Peyer's patch (tissue), 4 donors: ENCODE data around the gene BICD1. TPM values are rescaled to one million over a fixed set of nuclear protein-coding genes. Genes with fewer than 3 reads are reported as not detected.

Source experiments
- DNase-seq, 3 donors: peaks; one replicate each; pipeline ENCODE4 v3.0.0-alpha.2; 2017 to 2019
- H3K27ac ChIP-seq, 4 donors: fragments of 200-600 bp; sonication (generic); one replicate each; pipeline ENCODE4 v1.5.1; 2016 to 2019
- H3K27me3 ChIP-seq, 2 donors: fragments of 200-600 bp; sonication (generic); one replicate each; pipeline ENCODE4 v1.5.1; 2019
- H3K36me3 ChIP-seq, 3 donors: fragments of 200-600 bp; sonication (generic); one replicate each; pipeline ENCODE4 v1.5.1; 2016 to 2019
- H3K4me1 ChIP-seq, 4 donors: fragments of 200-600 bp; sonication (generic); one replicate each; pipeline ENCODE4 v1.5.1; 2016 to 2019
- H3K4me3 ChIP-seq, 4 donors: fragments of 200-600 bp; sonication (generic); 1 replicate in 3 of 4; 2 replicates in 1 of 4; pipeline ENCODE4 v1.5.1; 2016 to 2019; ENCODE audit warnings: mild to moderate bottlenecking in 1 of 4
- H3K9me3 ChIP-seq, 4 donors: fragments of 200-600 bp; sonication (generic); one replicate each; pipeline ENCODE4 v1.5.1; 2016 to 2019; ENCODE audit warnings: mild to moderate bottlenecking in 1 of 4
- CTCF ChIP-seq, 6 experiments: fragments of 450-650 bp in 4 of 6; fragments of 200-600 bp in 2 of 6; sonication (generic) in 1 of 6; IDR thresholded peaks; one replicate each; pipeline ENCODE4 v1.5.1; 2017 to 2019; ENCODE audit warnings: antibody characterized with exemption in 6 of 6, mild to moderate bottlenecking in 3 of 6, moderate library complexity in 1 of 6
- POLR2A ChIP-seq, 2 donors: fragments of 450-650 bp; IDR thresholded peaks; one replicate each; pipeline ENCODE4 v1.5.1; 2017; ENCODE audit warnings: antibody characterized with exemption in 2 of 2, mild to moderate bottlenecking in 2 of 2, moderate library complexity in 2 of 2
- total RNA-seq, 4 donors: library from RNA; depleted of rRNA; stranded (reverse); fragments of >200 nt; gene quantifications; one replicate each; pipeline ENCODE4 v1.1.0, GENCODE V29; 2016

The BICD1 gene
- total RNA-seq, 4 donors from 2014 or later, result 3.5 to 39.6 (median 10.5) TPM

- Histone ChIP-seq H3K36me3 (no peaks in the 10 kb centered on the region), H3K27me3 (no peaks in the 10 kb centered on the region), H3K4me3 (no peak overlapping the region), H3K27ac (peak overlapping the region in 2 of 4 donors; percentile 6 to 42), H3K9me3 (no peaks in the 10 kb centered on the region), H3K4me1 (peaks cover 0 to 7% (median 2%) of the 10 kb centered on the region in 4 donors)
- peak in 1 of 3 donors; percentile 40 for DNase-seq
- no peak for TF ChIP-seq POLR2A (IDR thresholded peaks at IDR 0.05)
- peak in 1 of 6 experiments; percentile 1 for TF ChIP-seq CTCF (IDR thresholded peaks at IDR 0.05)
Measured at GRCh38 chr12:32134101-32134888, 27.6 kb downstream of the BICD1 start.

DNA sequence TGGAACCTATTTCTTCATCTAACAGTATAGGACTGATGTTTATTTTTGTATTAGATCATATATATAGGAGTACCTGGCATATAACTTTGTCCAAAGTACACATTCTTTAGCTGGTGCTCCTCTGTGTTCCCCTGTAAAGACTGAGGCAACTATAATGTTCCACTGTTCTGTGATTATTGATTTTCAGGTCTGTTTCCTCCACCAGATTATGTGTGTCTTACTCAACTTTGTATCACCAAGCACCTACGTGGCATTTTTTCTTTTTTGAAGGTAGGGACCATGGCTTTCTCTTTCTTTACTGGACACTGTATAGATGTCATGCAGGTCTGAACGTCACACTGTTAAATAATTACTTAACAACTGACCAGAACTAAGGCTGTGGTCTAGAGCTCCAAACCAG lies 29.3 kb downstream of the BICD1 start:
- no peaks in the 10 kb centered on the region for H3K27me3 ChIP-seq
- H3K27ac ChIP-seq, result no peak overlapping the region
- H3K4me1 ChIP-seq, result peaks cover 0 to 7% (median 2%) of the 10 kb centered on the region in 4 donors
- TF ChIP-seq POLR2A (IDR thresholded peaks at IDR 0.05) (no peak), CTCF (IDR thresholded peaks at IDR 0.05) (no peak)
- no peak overlapping the region for H3K4me3 ChIP-seq
- H3K36me3 ChIP-seq, result no peaks in the 10 kb centered on the region
- no peaks in the 10 kb centered on the region for H3K9me3 ChIP-seq
- DNase-seq, result no peak

DNA sequence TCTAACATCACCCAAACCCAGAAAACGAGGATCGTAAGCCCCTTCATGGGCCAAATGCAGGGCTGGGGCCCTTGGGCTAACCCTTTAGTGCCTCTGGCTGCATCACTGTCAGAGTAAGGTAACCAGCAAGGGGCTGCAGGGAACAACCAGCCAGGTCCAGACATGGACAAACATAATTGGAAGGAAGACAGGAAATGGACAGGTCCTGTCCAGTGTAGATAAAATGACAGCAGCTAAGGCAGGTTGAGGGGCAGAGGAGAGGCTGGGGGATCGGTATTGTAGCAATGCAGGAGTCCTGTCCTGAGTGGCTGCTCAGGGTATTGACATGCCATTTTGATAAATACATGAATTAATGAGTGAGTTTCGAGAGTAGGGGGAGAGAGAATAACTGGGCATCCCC lies 29.8 kb downstream of the BICD1 start:
- Histone ChIP-seq H3K4me1 (peaks cover 0 to 7% (median 2%) of the 10 kb centered on the region in 4 donors), H3K9me3 (no peaks in the 10 kb centered on the region), H3K27me3 (no peaks in the 10 kb centered on the region), H3K27ac (no peak overlapping the region), H3K36me3 (no peaks in the 10 kb centered on the region), H3K4me3 (no peak overlapping the region)
- TF ChIP-seq CTCF (IDR thresholded peaks at IDR 0.05) (no peak), POLR2A (IDR thresholded peaks at IDR 0.05) (no peak)
- no peak for DNase-seq

GRCh38 chr12:32139064-32139421 lies 32.4 kb downstream of the BICD1 start:
- H3K4me3 ChIP-seq, result peak overlapping the region; percentile 18 to 34 (median 20)
- H3K4me1 ChIP-seq, result peaks cover 0 to 7% (median 2%) of the 10 kb centered on the region in 4 donors
- H3K27ac ChIP-seq, result peak overlapping the region; percentile 18 to 77 (median 51)
- H3K36me3 ChIP-seq, result no peaks in the 10 kb centered on the region
- DNase-seq, result peak in 2 of 3 donors; percentile 76 to 79
- TF ChIP-seq POLR2A (IDR thresholded peaks at IDR 0.05) (no peak), CTCF (IDR thresholded peaks at IDR 0.05) (no peak)
- no peaks in the 10 kb centered on the region for H3K9me3 ChIP-seq
- no peaks in the 10 kb centered on the region for H3K27me3 ChIP-seq

GRCh38 chr12:32140877-32141276 lies 34.2 kb downstream of the BICD1 start:
- Histone ChIP-seq H3K27ac (no peak overlapping the region), H3K27me3 (no peaks in the 10 kb centered on the region), H3K9me3 (no peaks in the 10 kb centered on the region), H3K4me1 (no peaks in the 10 kb centered on the region), H3K4me3 (no peak overlapping the region), H3K36me3 (no peaks in the 10 kb centered on the region)
- TF ChIP-seq POLR2A (IDR thresholded peaks at IDR 0.05), result no peak
- TF ChIP-seq CTCF (IDR thresholded peaks at IDR 0.05), result no peak
- no peak for DNase-seq
